Measurements from ENCODE around the gene SLC22A23.

DNA sequence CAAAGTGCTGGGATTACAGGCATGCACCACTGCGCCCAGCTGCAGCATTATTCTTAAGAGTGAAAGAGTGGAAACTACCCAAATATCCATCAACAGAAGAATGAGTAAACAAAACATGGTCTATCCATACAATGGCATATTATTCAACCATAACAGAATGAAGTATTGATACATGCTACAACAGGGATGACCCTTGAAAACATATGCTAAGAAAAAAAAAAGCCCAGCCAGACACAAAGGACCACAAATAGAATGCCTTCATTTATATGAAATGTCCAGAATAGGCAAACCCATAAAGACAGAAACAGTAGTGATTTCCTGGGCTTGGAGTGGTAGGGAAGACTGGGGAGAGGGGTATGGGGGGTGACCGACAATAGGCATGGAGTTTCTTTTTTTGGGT is 236.5 kb downstream of the SLC22A23 start:
- TF ChIP-seq, protein P1, sequence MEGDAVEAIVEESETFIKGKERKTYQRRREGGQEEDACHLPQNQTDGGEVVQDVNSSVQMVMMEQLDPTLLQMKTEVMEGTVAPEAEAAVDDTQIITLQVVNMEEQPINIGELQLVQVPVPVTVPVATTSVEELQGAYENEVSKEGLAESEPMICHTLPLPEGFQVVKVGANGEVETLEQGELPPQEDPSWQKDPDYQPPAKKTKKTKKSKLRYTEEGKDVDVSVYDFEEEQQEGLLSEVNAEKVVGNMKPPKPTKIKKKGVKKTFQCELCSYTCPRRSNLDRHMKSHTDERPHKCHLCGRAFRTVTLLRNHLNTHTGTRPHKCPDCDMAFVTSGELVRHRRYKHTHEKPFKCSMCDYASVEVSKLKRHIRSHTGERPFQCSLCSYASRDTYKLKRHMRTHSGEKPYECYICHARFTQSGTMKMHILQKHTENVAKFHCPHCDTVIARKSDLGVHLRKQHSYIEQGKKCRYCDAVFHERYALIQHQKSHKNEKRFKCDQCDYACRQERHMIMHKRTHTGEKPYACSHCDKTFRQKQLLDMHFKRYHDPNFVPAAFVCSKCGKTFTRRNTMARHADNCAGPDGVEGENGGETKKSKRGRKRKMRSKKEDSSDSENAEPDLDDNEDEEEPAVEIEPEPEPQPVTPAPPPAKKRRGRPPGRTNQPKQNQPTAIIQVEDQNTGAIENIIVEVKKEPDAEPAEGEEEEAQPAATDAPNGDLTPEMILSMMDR (optimal IDR thresholded peaks at IDR 0.05 in 1 of 3, IDR thresholded peaks at IDR 0.05 in 1 of 3, conservative IDR thresholded peaks at IDR 0.05 in 1 of 3; ENCODE audit: extremely low read depth in 1 of 3, insufficient read depth in 2 of 3, low read length in 3 of 3), result no peak
- TF ChIP-seq EZH2 (IDR thresholded peaks at IDR 0.05; ENCODE audit: low read length), result no peak

All from keratinocyte (primary cell).